GM21723 (cell line): ENCODE results near the gene FOXP4.
A peak's percentile ranks its signal among the peaks of the same experiment; 100 is the strongest.

ENCODE experiments used
- ATAC-seq: cut with Tn5 transposase; IDR thresholded peaks from one replicate; pipeline ENCODE4 v1.9.1; 2021; ENCODE audit warnings: mild to moderate bottlenecking, moderate library complexity; ENCODE audit not compliant: unreplicated experiment

Gene FOXP4, protein sequence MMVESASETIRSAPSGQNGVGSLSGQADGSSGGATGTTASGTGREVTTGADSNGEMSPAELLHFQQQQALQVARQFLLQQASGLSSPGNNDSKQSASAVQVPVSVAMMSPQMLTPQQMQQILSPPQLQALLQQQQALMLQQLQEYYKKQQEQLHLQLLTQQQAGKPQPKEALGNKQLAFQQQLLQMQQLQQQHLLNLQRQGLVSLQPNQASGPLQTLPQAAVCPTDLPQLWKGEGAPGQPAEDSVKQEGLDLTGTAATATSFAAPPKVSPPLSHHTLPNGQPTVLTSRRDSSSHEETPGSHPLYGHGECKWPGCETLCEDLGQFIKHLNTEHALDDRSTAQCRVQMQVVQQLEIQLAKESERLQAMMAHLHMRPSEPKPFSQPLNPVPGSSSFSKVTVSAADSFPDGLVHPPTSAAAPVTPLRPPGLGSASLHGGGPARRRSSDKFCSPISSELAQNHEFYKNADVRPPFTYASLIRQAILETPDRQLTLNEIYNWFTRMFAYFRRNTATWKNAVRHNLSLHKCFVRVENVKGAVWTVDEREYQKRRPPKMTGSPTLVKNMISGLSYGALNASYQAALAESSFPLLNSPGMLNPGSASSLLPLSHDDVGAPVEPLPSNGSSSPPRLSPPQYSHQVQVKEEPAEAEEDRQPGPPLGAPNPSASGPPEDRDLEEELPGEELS

DNA sequence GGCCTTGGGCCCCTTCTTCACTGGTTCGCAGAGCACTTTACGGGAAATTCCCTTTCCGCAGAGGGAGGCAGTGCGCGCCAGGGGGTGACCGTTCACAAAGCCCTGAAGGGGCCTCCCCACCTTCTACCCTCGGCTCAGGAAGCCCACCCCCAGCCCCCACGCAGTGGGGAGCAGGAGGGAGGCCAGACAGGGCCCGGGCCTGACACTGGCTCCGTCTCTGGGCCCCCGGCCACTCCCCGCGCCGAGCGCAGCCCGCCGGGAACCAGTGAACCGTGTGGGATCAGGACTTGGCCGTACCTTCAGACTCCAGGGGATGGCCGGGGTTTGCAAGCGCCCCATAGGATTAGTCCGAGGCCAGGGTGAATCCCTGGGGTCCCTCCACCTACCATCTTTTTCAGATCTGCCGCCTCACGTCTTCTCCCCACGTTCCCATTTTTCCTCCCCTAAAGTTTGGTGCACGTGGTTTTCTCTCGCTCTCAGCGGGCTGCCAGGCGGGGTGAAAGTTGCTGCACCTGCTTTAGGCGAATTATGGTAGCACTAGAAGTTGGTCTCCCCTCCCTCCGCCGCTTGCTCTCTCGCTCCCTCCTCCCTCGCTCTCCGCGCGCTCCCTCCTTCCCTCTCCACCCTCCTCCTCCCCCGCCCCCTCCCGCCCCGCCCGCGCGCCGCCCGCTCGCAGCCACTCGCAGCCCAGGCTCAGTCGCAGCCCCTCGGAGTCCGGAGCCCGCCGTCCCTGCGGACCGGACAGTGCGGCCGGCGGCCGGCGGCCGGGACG is at the start of gene FOXP4:
Gene FOXP4 (plus strand): TSS at position 679 of the 772 bp plus-strand sequence. CDS start 19,380 bp downstream, outside the sequence.
- ATAC-seq = peak; percentile 71

GRCh38 chr6:41497573-41497972 is 48.6 kb upstream of the FOXP4 start:
- ATAC-seq = no peak

- no peak for ATAC-seq
Observed at GRCh38 chr6:41497994-41498393, 48.2 kb upstream of the FOXP4 start.

DNA sequence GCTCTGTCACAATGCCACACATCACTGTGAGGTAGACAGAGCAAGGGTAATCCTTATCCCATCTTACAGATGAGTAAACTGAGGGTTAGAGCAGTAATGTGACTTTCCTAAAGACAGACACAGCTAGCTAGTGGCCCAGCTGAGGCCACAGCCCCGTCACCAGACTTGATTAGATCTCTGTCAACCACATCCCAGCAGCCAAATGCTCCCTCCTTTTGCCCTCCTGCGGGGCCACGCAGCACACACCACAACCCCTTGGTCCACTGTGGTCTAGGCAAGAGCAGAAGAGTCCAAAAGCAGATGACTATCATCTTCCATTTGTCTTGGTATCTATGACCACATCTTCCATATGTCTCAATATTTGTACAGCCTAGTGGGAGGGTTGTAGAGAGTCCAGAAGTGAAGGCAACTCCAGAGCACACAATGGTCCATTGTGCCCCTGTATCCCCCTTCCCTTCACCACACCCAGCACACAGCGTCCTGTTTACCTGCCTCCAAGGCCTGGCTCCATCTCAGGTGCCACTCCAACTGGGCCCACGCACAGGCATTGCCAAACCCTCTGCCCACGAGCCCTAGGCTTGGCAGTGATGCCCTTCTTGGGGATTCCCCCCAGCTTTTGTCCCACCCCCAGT is 47.1 kb upstream of the FOXP4 start:
- ATAC-seq = no peak

DNA sequence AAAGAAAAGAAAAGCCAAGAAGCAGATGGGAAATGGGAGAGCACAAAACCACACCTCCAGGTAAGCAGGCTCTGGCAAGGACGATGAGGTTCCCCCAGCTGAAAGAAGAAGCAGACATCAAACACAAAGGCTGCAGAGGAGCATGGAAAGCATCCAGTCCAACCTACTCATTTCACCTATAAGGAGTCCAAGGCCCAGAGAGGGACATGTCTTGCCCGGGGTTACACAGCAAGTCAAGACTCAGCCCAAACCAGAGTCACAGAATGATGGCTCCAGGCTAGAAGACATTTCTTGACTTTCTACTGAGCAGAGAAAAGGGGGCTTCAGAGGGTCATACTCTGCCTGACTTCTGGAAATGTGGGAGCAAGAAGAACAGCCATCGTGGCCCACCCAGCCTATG is 45.6 kb upstream of the FOXP4 start:
- no peak for ATAC-seq

GRCh38 chr6:41502566-41502916 is 43.6 kb upstream of the FOXP4 start:
- ATAC-seq = no peak

DNA sequence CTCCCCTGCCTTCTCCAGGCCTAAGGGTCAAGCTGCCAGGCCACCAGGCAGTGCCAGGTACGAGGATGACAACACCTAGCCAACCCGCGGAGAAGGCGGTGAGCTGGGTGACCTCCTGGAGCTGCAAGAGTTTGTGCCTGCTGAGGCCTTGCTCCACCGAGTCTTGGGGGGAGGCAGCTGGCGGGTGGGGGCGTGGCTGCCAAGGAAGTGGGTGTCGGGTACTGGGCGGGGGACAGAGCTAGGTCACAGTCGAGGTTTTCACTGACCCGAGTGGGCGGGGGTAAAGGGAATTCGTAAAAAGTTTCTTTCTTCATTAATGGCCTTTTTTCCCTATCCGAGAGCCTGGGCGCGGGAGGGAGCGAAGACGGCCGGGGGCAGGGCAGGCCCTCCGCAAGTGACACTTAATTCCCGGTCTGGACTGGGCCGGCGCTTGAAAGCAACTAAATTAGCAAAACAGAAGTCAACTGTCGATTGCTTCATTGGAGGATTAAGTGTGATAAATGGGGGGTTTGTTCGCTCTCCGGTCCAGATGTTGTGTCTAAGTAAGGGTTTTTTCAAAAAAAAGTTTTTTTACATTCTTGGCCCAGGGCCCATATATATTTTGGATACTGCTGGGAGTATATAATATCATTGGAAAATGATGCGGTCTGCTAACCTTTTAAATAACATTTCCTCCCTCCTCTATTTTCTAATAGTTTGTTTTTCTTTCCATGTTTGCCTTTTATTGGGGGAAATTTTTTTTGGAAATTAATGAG is 43.1 kb upstream of the FOXP4 start:
- no peak for ATAC-seq

GRCh38 chr6:41503827-41504465 is 42.2 kb upstream of the FOXP4 start:
- ATAC-seq = no peak

DNA sequence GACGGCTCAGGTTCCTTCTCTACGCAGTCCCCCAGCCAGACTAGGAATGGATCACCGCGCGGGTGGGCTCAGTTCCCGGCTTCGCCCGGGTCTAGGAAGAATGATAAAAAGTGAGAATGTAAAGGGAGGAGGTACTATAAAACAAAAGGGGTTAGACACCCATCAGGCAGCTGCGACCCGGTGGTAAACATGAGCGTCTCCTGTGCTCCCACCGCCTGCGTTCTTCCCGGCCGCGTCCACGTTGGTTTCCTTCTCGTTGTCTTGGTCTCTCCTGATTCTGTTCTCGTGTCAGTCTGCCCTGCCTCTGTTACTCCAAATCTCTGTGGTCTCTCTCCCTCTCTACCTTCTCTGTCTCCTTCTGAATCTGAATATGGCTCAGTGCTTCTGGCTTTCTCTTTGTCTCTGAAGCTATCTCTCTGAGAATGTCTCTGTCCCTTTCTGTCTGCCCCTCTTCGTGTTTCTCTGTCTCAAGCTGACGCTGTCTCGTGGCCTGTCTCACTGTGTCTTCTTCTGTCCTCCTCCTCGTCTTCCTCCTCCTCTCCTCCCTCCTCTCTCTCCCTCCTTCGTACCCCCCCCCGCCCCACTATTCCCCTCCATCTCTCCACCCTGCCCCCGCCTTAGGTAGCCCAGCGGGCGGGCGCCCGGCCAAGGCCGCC is 41.6 kb upstream of the FOXP4 start:
- ATAC-seq = no peak

GRCh38 chr6:41505122-41506049 is 40.8 kb upstream of the FOXP4 start:
- peak; percentile 66 for ATAC-seq

- ATAC-seq = no peak
Observed at GRCh38 chr6:41508479-41508878, 37.7 kb upstream of the FOXP4 start.

- no peak for ATAC-seq
Observed at GRCh38 chr6:41509580-41509979, 36.6 kb upstream of the FOXP4 start.

- ATAC-seq = no peak
Observed at GRCh38 chr6:41511443-41512060, 34.6 kb upstream of the FOXP4 start.

GRCh38 chr6:41512146-41512701 is 34.0 kb upstream of the FOXP4 start:
- ATAC-seq = no peak

GRCh38 chr6:41515995-41516394 is 30.2 kb upstream of the FOXP4 start:
- no peak for ATAC-seq

- no peak for ATAC-seq
Observed at GRCh38 chr6:41518118-41518517, 28.1 kb upstream of the FOXP4 start.

DNA sequence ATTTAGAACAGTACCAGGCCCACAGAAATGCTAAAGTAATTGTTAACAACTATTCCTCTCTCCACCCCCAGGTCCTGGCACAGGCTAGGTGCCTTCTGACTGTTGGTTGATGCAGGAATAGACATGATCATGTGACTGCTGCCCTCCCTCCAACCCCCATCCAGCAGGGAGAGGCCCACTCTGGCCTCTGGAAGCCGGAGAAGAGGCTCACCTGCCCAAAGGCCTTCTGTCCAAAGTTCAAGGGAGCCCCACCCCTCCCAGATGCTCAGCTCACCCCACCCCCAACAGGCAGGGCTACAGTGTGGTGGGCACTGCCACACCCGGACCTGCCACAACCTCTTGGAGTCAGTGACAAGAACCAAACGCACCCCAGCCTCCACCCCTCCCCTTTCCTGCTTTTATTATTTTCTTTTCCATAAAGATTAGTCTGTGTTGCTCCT is 26.9 kb upstream of the FOXP4 start:
- ATAC-seq = no peak
